Parathyroid adenoma (tissue), 2 donors: ENCODE results near the gene GANAB.

ENCODE experiments used
- H2AFZ ChIP-seq: fragments of 300-600 bp; sonication (generic); one replicate; pipeline ENCODE4 v1.7.0; 2017; ENCODE audit warnings: antibody characterized with exemption, mild to moderate bottlenecking
- H3K27ac ChIP-seq: fragments of 300-600 bp; sonication (generic); one replicate; pipeline ENCODE4 v1.7.0; 2017
- H3K27me3 ChIP-seq: fragments of 300-600 bp; sonication (generic); one replicate; pipeline ENCODE4 v1.7.0; 2017; ENCODE audit warnings: low read length; ENCODE audit not compliant: control insufficient read depth, insufficient read depth
- H3K36me3 ChIP-seq: fragments of 300-600 bp; sonication (generic); one replicate; pipeline ENCODE4 v1.7.0; 2017; ENCODE audit warnings: low read length; ENCODE audit not compliant: control insufficient read depth, insufficient read depth
- H3K4me1 ChIP-seq: fragments of 300-600 bp; sonication (generic); one replicate; pipeline ENCODE4 v1.7.0; 2017; ENCODE audit warnings: control low read depth
- H3K4me2 ChIP-seq: fragments of 300-600 bp; sonication (generic); one replicate; pipeline ENCODE4 v1.7.0; 2017; ENCODE audit warnings: low read length
- H3K4me3 ChIP-seq: fragments of 300-600 bp; sonication (generic); one replicate; pipeline ENCODE4 v1.7.0; 2017; ENCODE audit warnings: low read depth, low read length
- H3K79me2 ChIP-seq: fragments of 300-600 bp; sonication (generic); one replicate; pipeline ENCODE4 v1.7.0; 2017; ENCODE audit warnings: control low read depth
- H3K9ac ChIP-seq: fragments of 300-600 bp; sonication (generic); one replicate; pipeline ENCODE4 v1.7.0; 2017; ENCODE audit warnings: mild to moderate bottlenecking
- H3K9me3 ChIP-seq: fragments of 300-600 bp; sonication (generic); one replicate; pipeline ENCODE4 v1.7.0; 2017; ENCODE audit warnings: low read length; ENCODE audit not compliant: control insufficient read depth
- CTCF ChIP-seq: fragments of 300-600 bp; sonication (generic); IDR thresholded peaks from one replicate; pipeline ENCODE4 v1.7.0; 2017; ENCODE audit warnings: antibody characterized with exemption, mild to moderate bottlenecking
- donor health status: primary hyperparathyroidism.

GANAB gene

GRCh38 chr11:62578541-62578940, 67.9 kb downstream of the GANAB start:
- Histone ChIP-seq H3K4me3 (no peak overlapping the region), H3K79me2 (no peaks in the 10 kb centered on the region), H2AFZ (no peak overlapping the region), H3K9me3 (no peaks in the 10 kb centered on the region), H3K27me3 (no peaks in the 10 kb centered on the region), H3K9ac (no peak overlapping the region), H3K4me2 (no peak overlapping the region), H3K36me3 (no peaks in the 10 kb centered on the region), H3K4me1 (no peaks in the 10 kb centered on the region), H3K27ac (no peak overlapping the region)
- no peak for TF ChIP-seq CTCF

GRCh38 chr11:62577046-62577714, 69.2 kb downstream of the GANAB start:
- H3K4me1 ChIP-seq, result no peaks in the 10 kb centered on the region
- H3K9ac ChIP-seq, result no peak overlapping the region
- no peaks in the 10 kb centered on the region for H3K9me3 ChIP-seq
- H3K4me3 ChIP-seq, result no peak overlapping the region
- no peaks in the 10 kb centered on the region for H3K36me3 ChIP-seq
- H2AFZ ChIP-seq, result no peak overlapping the region
- H3K4me2 ChIP-seq, result no peak overlapping the region
- no peaks in the 10 kb centered on the region for H3K79me2 ChIP-seq
- peak overlapping the region; percentile 69 for H3K27ac ChIP-seq
- no peaks in the 10 kb centered on the region for H3K27me3 ChIP-seq
- no peak for TF ChIP-seq CTCF

- Histone ChIP-seq H3K4me2 (no peak overlapping the region), H3K79me2 (no peaks in the 10 kb centered on the region), H3K4me1 (no peaks in the 10 kb centered on the region), H3K4me3 (no peak overlapping the region), H2AFZ (no peak overlapping the region), H3K36me3 (no peaks in the 10 kb centered on the region), H3K9me3 (no peaks in the 10 kb centered on the region), H3K27ac (peak overlapping the region; percentile 69), H3K27me3 (no peaks in the 10 kb centered on the region), H3K9ac (no peak overlapping the region)
- no peak for TF ChIP-seq CTCF
Measured at GRCh38 chr11:62575837-62576236, 70.6 kb downstream of the GANAB start.

GRCh38 chr11:62575156-62575555, 71.3 kb downstream of the GANAB start:
- Histone ChIP-seq H2AFZ (no peak overlapping the region), H3K36me3 (no peaks in the 10 kb centered on the region), H3K4me3 (no peak overlapping the region), H3K27ac (peak overlapping the region; percentile 29), H3K9ac (no peak overlapping the region), H3K4me2 (peak overlapping the region; percentile 75), H3K9me3 (no peaks in the 10 kb centered on the region), H3K4me1 (no peaks in the 10 kb centered on the region), H3K27me3 (no peaks in the 10 kb centered on the region), H3K79me2 (no peaks in the 10 kb centered on the region)
- TF ChIP-seq CTCF, result no peak
